ENCODE results near the gene OGDHL. TPM values are rescaled to one million over a fixed set of nuclear protein-coding genes. Genes with fewer than 3 reads are reported as not detected.
"Not testable (repeated sequence)": the region's sequence is repeated elsewhere in the genome, so short reads cannot be mapped to it uniquely, and the experiment has no call there.

The OGDHL gene
- total RNA-seq, 1 donor from 2014 or later = not detected

GRCh38 chr10:49783645-49784044 is 21.5 kb upstream of the OGDHL start:
- DNase-seq (no peak), ATAC-seq (ENCODE audit: low read depth) (no peak)
- H3K4me3 Mint-ChIP-seq = no peak overlapping the region
- H3K9me3 Mint-ChIP-seq = no peaks in the 10 kb centered on the region
- no peak overlapping the region for H3K27ac Mint-ChIP-seq
- H3K27me3 Mint-ChIP-seq = peaks cover 5% of the 10 kb centered on the region
- intact Hi-C loops (cut with micrococcal nuclease) = no loop called here
- no peaks in the 10 kb centered on the region for H3K36me3 Mint-ChIP-seq (ENCODE audit: low read depth)
- no peaks in the 10 kb centered on the region for H3K4me1 Mint-ChIP-seq
- POLR2A ChIA-PET = no interaction called here
- TF ChIP-seq CTCF (IDR thresholded peaks at IDR 0.05) = no peak
- CTCF ChIA-PET = no interaction called here

DNA sequence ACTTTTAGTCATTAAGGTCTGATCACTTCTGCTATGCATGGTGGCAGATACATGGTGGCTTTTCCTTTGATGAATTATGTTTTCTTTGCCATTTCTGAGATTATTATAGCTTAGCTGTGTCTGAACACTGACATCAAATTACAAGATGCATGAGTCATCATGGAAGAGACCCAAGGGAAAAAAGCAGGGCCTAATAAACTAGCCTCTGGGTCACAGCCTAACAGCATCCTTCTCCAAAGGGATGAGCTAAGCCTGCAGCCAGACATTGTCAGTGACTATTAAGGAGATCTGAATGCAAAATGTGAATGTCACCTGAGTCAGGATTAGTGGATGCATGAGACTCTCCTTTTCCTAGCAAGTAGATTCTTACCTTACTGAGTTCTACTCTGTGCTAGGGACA is 19.1 kb upstream of the OGDHL start:
- no peak overlapping the region for H3K27ac Mint-ChIP-seq
- no peaks in the 10 kb centered on the region for H3K4me1 Mint-ChIP-seq
- no peak for TF ChIP-seq CTCF (IDR thresholded peaks at IDR 0.05)
- no peaks in the 10 kb centered on the region for H3K9me3 Mint-ChIP-seq
- ChIA-PET POLR2A (no interaction called here), CTCF (no interaction called here)
- no peak overlapping the region for H3K4me3 Mint-ChIP-seq
- intact Hi-C loops (cut with micrococcal nuclease) = no loop called here
- H3K36me3 Mint-ChIP-seq (ENCODE audit: low read depth) = no peaks in the 10 kb centered on the region
- no peak for DNase-seq
- no peak for ATAC-seq (ENCODE audit: low read depth)
- peaks cover 7% of the 10 kb centered on the region for H3K27me3 Mint-ChIP-seq

- CTCF ChIA-PET = no interaction called here
- no peak overlapping the region for H3K27ac Mint-ChIP-seq
- intact Hi-C loops (cut with micrococcal nuclease) = no loop called here
Measured at GRCh38 chr10:49778197-49778596, 16.1 kb upstream of the OGDHL start.

GRCh38 chr10:49776851-49777250 is 14.7 kb upstream of the OGDHL start:
- Mint-ChIP-seq H3K4me1 (no peaks in the 10 kb centered on the region), H3K27me3 (peaks cover 21% of the 10 kb centered on the region), H3K9me3 (no peaks in the 10 kb centered on the region), H3K36me3 (ENCODE audit: low read depth) (no peaks in the 10 kb centered on the region), H3K4me3 (no peak overlapping the region), H3K27ac (no peak overlapping the region)
- ChIA-PET POLR2A (no interaction called here), CTCF (no interaction called here)
- intact Hi-C loops (cut with micrococcal nuclease) = no loop called here
- ATAC-seq (ENCODE audit: low read depth) = no peak
- TF ChIP-seq CTCF (IDR thresholded peaks at IDR 0.05) = no peak
- no peak for DNase-seq

More at GRCh38 chr10:49778197-49778596, 16.1 kb upstream of the OGDHL start:
- DNase-seq = no peak
- no peak for TF ChIP-seq CTCF (IDR thresholded peaks at IDR 0.05)
- no peaks in the 10 kb centered on the region for H3K36me3 Mint-ChIP-seq (ENCODE audit: low read depth)
- H3K4me3 Mint-ChIP-seq = no peak overlapping the region
- POLR2A ChIA-PET = no interaction called here
- H3K27me3 Mint-ChIP-seq = peaks cover 15% of the 10 kb centered on the region
- no peaks in the 10 kb centered on the region for H3K9me3 Mint-ChIP-seq
- no peak for ATAC-seq (ENCODE audit: low read depth)
- H3K4me1 Mint-ChIP-seq = no peaks in the 10 kb centered on the region

DNA sequence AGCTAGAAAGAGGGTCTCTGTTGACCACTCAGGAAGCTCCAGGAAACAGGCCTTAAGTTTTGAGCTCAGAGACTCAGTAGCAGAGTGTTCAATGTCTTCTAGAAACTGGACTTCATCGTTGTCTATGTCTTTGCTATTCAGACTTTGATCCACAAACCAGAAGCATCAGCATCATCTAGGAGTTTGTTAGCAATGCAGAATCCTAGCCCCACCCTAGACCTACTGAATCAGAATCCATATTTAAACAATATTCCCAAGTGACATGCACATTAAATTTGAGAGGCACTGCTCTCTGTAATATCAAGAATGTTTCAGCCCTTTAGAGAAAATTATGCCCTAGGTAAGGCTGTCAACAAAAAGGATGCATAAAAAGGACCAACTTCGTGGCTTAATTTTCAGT is 12.9 kb upstream of the OGDHL start:
- intact Hi-C loops (cut with micrococcal nuclease) = no loop called here
- CTCF ChIA-PET = no interaction called here
- no peak overlapping the region for H3K27ac Mint-ChIP-seq

DNA sequence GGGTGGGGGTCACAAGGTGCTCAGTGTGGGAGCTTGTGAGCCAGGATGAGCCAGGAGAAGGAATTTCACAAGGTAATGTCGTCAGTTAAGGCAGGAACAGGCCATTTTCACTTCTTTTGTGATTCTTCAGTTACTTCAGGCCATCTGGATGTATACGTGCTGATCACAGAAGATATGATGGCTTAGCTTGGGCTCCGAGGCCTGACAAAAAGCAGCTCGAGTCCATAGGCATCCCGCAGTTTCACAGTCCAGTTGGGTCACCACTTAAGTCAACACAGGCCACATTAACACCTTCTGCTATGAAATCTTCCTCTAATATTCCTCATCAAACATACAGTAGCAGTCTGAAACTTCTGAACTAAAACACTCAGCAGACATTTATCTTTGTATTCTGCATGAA is 10.8 kb upstream of the OGDHL start:
- peaks cover 25% of the 10 kb centered on the region for H3K27me3 Mint-ChIP-seq
- H3K4me3 Mint-ChIP-seq; ATAC-seq (ENCODE audit: low read depth); H3K27ac Mint-ChIP-seq; H3K9me3 Mint-ChIP-seq; intact Hi-C loops (cut with micrococcal nuclease); CTCF ChIA-PET; H3K4me1 Mint-ChIP-seq; DNase-seq; POLR2A ChIA-PET; H3K36me3 Mint-ChIP-seq (ENCODE audit: low read depth): not testable (repeated sequence)

More for the DNA sequence above, 12.9 kb upstream of the OGDHL start:
- POLR2A ChIA-PET = no interaction called here
- H3K27me3 Mint-ChIP-seq = peaks cover 19% of the 10 kb centered on the region
- H3K9me3 Mint-ChIP-seq = no peaks in the 10 kb centered on the region
- ATAC-seq (ENCODE audit: low read depth) (no peak), DNase-seq (no peak)
- H3K4me1 Mint-ChIP-seq = no peaks in the 10 kb centered on the region
- TF ChIP-seq CTCF (IDR thresholded peaks at IDR 0.05) = no peak
- H3K36me3 Mint-ChIP-seq (ENCODE audit: low read depth) = no peaks in the 10 kb centered on the region
- H3K4me3 Mint-ChIP-seq = no peak overlapping the region

DNA sequence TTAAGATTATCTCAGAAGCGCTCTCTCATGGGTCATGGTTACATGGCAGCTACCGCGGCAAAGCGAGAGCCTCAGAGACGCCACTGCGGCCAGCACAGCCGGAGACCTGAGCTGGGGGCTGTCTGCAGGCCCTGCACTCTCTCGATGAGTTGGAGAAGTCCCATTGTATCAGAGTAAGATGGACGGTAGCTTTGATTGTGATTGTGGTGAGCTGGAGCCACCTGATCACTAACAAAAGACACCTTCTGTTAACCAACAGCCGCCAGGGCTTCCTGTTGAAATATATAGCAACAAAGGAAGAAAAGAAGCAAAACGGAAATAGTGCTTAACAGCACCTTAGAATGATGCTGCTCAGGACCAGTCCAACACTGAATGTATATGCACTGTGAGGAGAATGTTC is 8.9 kb upstream of the OGDHL start:
- ATAC-seq (ENCODE audit: low read depth); CTCF ChIA-PET; H3K4me3 Mint-ChIP-seq; intact Hi-C loops (cut with micrococcal nuclease); POLR2A ChIA-PET; H3K27ac Mint-ChIP-seq; DNase-seq; H3K36me3 Mint-ChIP-seq (ENCODE audit: low read depth); H3K4me1 Mint-ChIP-seq: not testable (repeated sequence)
- Mint-ChIP-seq H3K27me3 (peaks cover 42% of the 10 kb centered on the region), H3K9me3 (peaks cover 10% of the 10 kb centered on the region)
